GM18951 (cell line): Measurements from ENCODE around the gene USP20.
A peak's percentile ranks its signal among the peaks of the same experiment; 100 is the strongest.
"Not testable (repeated sequence)": the region's sequence is repeated elsewhere in the genome, so short reads cannot be mapped to it uniquely, and the experiment has no call there.

Source experiments
- POLR2A ChIP-seq: IDR thresholded peaks from 4 replicates; pipeline ENCODE4 v1.6.1; 2011; ENCODE audit warnings: mild to moderate bottlenecking; ENCODE audit not compliant: insufficient read length, insufficient read depth; ENCODE audit errors: extremely low read depth
- in situ Hi-C: fragments of 300-500 bp; cut with MboI; formaldehyde crosslinking; loops from one replicate; pipeline ENCODE4 v1.12.0; 2022; ENCODE audit warnings: low sequenced_read_pairs, mixed read lengths, inconsistent platforms; ENCODE audit not compliant: unreplicated experiment

Gene USP20

DNA sequence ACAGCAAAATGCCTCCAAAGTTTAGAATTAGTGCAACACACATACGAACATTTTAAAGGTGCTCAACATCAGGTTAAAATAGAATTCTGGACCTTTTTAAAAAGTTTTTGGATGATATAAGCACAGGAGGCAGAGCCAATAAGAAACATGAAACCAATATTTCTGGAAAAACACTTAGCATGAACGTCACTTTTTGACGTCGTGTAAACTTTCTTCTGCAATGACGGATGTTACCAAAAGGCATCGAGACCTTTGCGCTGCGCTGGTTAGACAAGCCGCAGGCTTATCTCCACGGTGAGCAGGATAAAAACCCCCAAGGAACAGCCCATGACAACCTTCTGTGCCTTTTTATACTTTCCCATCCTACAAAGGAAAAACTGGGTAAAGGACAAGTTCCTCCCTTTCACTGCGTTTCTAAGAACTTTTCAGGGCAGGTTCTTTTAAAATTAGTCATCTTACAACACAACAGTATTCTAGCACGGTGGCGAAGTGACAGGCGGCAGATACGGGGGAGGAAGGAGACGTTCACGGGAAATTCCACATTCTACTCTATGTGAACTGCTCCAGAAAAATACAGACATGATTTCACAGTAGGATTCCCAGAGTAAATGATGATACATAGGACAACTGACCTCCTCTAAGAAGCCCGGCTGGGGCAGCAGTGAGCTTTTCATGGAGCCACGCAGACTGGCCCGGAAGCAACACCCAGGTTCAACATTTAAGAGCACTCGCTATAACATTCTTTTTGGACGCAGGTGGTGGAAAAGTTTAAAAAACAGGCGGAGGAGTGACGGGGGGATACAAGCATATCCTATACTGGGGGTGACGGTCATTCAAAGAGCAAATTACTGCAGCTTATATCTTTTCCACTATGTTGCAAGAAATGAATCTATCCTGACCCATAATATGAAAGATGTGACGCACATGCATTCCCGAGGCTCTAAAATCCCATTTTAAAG is 52.4 kb downstream of the USP20 start:
- no peak for TF ChIP-seq POLR2A
- in situ Hi-C loops: loop anchor here (10.0 kb wide), 1 partner anchor 207 kb away; no protein-coding TSS in a partner anchor

DNA sequence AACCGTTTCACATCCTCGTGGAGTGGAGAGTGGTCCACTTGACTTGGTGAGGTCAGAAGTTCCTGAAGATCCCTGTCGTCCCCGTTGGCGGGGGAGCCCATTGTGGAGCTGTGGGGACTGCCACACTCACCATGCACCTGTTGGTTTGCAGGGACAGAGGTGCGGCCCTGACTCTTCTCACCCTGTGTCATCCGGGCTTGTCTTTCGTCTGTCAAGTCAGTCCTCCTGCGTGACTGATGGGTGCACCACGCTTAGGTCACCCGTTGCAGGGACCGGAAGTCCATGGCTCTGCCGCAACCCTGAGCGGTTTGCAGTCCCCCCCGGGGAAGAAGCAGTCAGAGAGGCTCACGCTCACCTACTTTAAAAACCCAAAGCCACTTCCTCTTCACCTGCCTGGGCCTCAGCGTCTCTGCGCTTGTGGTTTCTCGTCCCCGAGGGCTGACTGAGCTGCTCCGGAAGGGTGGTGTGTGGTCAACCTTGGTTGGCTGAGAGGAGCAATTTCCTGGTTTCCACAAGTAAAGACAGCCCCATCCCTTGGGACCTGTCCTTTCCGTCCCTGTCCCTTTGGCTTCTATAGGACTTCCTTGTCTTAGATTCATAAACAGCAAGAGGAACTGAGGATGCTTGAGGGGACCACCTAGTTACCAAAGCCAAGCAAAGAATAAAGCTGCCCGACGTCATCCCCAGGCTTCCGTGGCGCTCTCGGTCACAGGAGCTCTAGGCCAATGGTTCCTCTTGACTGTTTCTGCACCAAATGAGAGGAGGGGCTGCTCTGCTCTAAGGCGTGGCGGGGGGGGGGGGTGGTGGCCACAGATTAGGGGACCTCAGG is 53.2 kb downstream of the USP20 start:
- peak; percentile 68 for TF ChIP-seq POLR2A
- in situ Hi-C loops: loop anchor here (10.0 kb wide), 1 partner anchor 206 kb away; no protein-coding TSS in a partner anchor

DNA sequence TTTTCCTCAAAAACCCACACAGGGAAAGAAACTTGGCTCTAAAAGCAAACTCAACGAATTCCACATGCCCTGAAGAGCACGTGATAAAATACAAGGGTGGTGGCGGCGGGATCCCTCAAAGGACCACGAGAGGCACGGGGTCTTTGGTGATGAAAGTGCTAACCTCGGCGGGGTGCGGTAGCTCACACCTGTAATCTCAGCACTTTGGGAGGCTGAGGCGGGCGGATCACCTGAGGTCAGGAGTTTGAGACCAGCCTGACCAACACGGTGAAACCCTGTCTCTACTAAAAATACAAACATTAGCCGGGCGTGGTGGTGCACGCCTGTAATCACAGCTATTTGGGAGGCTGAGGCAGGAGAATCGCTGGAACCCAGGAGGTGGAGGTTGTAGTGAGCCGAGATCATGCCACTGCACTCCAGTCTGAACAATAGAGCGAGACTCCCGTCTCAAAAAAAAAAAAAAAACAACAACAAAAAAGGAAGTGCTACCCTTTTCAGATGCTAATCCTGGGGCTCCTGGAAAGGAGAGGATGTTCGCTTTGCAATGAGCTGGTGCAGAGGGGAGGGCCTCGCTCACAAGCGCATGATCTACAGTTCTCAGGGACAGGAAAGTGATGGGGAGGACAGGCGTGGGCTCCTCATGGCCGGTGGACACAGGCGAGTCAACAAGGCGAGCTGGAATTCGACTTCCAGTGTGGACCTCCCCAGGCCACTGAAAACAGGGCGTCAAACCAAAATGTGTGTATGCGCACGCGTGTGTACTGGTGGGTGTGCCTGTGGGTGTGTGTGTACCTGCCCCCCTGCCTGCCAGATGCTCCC is 54.1 kb downstream of the USP20 start:
- in situ Hi-C loops: loop anchor here (10.0 kb wide), 1 partner anchor 205 kb away; no protein-coding TSS in a partner anchor

GRCh38 chr9:129889941-129890717 is 54.9 kb downstream of the USP20 start:
- in situ Hi-C loops: loop anchor here (10.0 kb wide), 1 partner anchor 205 kb away; no protein-coding TSS in a partner anchor
- peak; percentile 23 for TF ChIP-seq POLR2A

More for the DNA sequence above, 54.1 kb downstream of the USP20 start:
- TF ChIP-seq POLR2A: no peak

DNA sequence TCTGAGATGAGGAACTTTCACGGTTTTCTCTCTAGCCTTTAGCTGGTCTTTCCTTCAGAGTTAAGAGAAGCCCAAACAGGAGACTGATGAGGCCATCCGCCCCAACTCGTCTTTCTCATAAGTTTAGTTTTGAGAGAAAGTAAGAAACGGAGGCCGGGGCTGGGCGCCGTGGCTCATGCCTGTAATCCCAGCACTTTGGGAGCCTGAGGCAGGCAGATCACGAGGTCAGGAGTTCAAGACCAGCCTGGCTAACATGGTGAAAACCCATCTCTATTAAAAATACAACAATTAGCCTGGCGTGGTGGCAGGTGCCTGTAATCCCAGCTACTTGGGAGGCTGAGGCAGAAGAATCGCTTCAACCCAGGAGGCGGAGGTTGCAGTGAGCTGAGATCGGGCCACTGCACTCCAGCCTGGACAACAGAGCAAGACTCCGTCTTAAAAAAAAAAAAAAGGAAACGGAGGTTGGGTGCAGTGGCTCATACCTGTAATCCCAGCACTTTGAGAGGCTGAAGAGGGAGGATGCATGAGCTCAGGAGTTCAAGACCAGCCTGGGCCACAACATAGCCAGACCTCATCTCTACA is 55.6 kb downstream of the USP20 start:
- peak; percentile 5 for TF ChIP-seq POLR2A
- in situ Hi-C loops: not testable (repeated sequence)

GRCh38 chr9:129891569-129891968 is 56.3 kb downstream of the USP20 start:
- in situ Hi-C loops: no loop called here
- no peak for TF ChIP-seq POLR2A

DNA sequence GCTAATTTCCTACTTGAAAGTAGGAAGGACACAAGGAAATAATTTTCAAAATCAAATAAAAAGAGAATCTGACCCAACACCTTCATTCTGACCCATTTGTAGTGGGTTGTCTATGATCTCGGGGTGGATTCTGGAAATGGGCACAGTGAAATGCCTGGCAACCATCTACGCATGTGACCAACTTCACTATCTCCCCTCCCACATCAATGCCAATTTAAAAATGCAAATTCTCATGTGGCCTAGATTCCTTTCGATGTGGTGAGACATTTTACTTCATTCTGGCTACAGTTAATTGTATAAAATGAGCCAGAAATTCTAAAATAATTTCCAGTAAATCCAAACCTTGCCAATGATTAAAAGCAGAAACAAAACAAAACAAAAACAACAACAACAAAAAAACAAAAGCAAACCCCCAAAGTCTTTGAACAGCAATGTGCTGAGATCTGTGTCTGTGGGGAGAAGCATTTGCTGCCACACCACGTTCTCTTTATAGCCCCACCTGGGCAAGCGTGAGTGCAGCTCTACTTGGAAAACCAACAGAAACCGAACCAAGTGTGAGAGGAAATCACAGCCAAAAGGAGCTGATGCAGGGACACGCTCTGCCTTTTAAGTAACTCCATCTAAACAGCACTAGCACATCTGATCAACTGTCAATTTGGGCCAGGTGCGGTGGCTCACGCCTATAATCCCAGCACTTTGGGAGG is 59.0 kb downstream of the USP20 start:
- no peak for TF ChIP-seq POLR2A
- in situ Hi-C loops: no loop called here

DNA sequence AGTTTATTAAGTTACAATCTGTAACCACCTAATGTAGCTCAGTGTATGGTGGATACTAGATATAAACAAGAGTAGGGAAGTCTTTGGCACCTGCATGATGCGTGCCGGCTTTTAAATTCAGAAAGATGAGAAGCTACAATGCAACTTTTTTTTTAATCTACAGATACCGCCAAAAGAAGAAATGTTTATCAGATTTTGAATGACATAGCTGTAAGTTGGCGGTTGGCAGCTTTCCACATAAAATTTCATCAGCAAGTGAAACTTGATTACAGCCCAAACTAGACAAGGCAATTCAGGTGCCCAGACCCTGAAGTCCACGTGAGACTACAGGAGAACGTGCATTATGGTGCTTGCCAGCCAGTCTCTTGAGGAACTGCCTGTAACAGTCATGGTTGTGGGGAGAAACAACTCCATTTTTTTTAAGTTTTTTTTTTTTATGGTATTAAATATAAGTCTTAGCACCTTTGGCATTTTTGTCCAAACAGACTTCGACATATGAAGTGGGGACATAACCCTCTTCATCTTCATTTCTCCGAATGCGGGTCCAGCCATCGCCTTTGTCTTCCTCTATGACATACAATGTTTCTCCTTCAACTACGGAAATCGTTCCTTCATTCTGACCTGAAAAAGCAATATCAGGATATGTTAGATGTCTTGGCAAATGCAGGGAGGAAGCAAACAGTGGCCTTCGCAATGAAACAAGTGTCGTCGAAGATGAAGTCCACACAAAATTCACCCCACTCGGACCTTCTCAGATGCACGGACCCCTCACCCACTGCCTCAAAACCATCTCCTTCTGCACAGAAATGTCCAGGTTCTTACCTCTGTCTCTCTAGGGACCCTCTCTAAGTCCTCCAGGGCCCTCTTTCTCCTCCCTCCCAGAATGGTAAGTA is 60.4 kb downstream of the USP20 start:
- no peak for TF ChIP-seq POLR2A
- in situ Hi-C loops: no loop called here

DNA sequence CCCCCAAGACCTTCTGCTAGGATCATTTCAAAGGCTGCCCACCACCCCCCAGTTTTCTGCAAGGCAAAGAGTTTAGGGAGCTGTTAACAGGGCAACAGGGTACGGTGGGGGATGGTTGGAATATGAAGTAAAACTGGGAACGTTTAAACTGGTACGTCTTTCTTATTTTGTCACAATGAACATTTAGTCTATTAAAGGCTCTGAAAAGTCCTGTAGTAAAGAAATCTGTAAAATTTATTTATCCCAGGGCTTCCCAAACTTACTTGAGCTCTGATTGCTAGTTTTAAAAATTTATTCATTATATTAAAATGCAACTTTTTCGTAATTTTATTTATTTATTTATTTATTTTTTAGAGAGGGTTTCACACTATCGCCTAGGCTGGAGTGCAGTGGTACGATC is 62.0 kb downstream of the USP20 start:
- no peak for TF ChIP-seq POLR2A
- in situ Hi-C loops: no loop called here

GRCh38 chr9:129898185-129898584 is 62.9 kb downstream of the USP20 start:
- in situ Hi-C loops: no loop called here

More at GRCh38 chr9:129898185-129898584, 62.9 kb downstream of the USP20 start:
- no peak for TF ChIP-seq POLR2A
